A549 (cell line): ENCODE results near the gene SUPT5H.

Experiments used
- CEBPB ChIP-seq, 2 experiments: fragments of >200 bp in 1 of 2; sonication (Bioruptor Twin) in 1 of 2; formaldehyde crosslinking in 1 of 2; IDR thresholded peaks; 2 replicates each; pipeline ENCODE4 v1.6.1; 2012 to 2016
- CHD2 ChIP-seq: fragments of 150-350 bp; IDR thresholded peaks from 2 replicates; pipeline ENCODE4 v1.6.1; 2014; ENCODE audit warnings: low read length; ENCODE audit not compliant: partially characterized antibody
- EP300 ChIP-seq, 2 experiments: fragments of >200 bp; sonication (Bioruptor Twin); formaldehyde crosslinking; IDR thresholded peaks; 2 replicates in 1 of 2; 3 replicates in 1 of 2; pipeline ENCODE4 v1.6.1; 2016 to 2017
- ESRRA ChIP-seq: fragments of 150-350 bp; IDR thresholded peaks from 2 replicates; pipeline ENCODE4 v1.6.1; 2014; ENCODE audit warnings: mild to moderate bottlenecking, low read length, borderline replicate concordance
- MYC ChIP-seq: IDR thresholded peaks from 2 replicates; pipeline ENCODE4 v1.6.1; 2012; ENCODE audit warnings: mild to moderate bottlenecking, inconsistent platforms, low read length, improper control_type of control experiment, borderline replicate concordance
- POLR2A ChIP-seq: IDR thresholded peaks from 2 replicates; pipeline ENCODE4 v1.6.1; 2012; ENCODE audit warnings: mild to moderate bottlenecking, low read length
- RFX5 ChIP-seq: fragments of 450-650 bp; IDR thresholded peaks from 2 replicates; pipeline ENCODE4 v1.7.1; 2014; ENCODE audit warnings: antibody characterized with exemption, mild to moderate bottlenecking, moderate library complexity
- TF ChIP-seq, protein P1 (sequence below): fragments of >200 bp; sonication (Bioruptor Twin); formaldehyde crosslinking; IDR thresholded peaks from 2 replicates; pipeline ENCODE4 v1.6.1; 2016
- TF ChIP-seq, protein P2 (sequence below): fragments of >200 bp; sonication (Bioruptor Twin); formaldehyde crosslinking; IDR thresholded peaks from 3 replicates; pipeline ENCODE4 v1.5.1; 2016
- TF ChIP-seq, protein P3 (sequence below): fragments of 150-350 bp; IDR thresholded peaks from 2 replicates; pipeline ENCODE4 v1.6.1; 2014; ENCODE audit warnings: low read depth, mild to moderate bottlenecking, low read length
- TF ChIP-seq, protein P4 (sequence below): fragments of 450-650 bp; IDR thresholded peaks from 2 replicates; pipeline ENCODE4 v1.6.1; 2014; ENCODE audit warnings: antibody characterized with exemption

DNA sequence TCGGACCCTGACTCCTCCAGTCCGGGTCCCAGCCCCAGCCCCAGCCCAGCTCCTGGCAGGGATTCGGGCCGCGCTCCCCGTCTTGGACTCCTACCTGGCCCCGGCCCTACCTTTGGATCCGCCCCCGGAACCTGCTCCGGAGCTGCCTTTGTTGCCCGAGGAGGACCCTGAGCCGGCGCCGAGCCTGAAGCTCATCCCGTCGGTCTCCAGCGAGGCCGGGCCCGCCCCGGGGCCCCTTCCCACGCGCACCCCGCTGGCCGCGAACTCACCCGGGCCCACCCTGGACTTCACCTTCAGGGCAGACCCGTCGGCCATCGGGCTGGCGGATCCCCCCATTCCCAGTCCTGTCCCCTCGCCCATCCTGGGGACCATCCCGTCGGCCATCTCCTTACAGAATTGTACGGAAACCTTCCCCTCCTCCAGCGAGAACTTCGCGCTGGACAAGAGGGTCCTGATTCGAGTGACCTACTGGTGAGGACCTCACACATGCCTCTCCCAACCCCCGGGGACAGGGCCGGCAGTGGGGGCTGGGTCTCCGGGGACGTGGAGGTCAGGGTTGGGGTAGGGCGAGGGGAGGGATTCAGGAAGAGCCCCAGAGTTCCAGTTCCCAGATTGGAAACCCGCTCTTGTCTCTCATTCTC, 70.3 kb downstream of the SUPT5H start:
- TF ChIP-seq EP300 (IDR thresholded peaks at IDR 0.05) (no peak), MYC (no peak), CHD2 (no peak), CEBPB (IDR thresholded peaks at IDR 0.05) (no peak), ESRRA (no peak), POLR2A (no peak), RFX5 (0 out of 2 replicates have a peak, but pooled peaks have one; percentile 5)
- TF ChIP-seq, protein P1, sequence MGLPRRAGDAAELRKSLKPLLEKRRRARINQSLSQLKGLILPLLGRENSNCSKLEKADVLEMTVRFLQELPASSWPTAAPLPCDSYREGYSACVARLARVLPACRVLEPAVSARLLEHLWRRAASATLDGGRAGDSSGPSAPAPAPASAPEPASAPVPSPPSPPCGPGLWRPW = no peak
- TF ChIP-seq, protein P2, sequence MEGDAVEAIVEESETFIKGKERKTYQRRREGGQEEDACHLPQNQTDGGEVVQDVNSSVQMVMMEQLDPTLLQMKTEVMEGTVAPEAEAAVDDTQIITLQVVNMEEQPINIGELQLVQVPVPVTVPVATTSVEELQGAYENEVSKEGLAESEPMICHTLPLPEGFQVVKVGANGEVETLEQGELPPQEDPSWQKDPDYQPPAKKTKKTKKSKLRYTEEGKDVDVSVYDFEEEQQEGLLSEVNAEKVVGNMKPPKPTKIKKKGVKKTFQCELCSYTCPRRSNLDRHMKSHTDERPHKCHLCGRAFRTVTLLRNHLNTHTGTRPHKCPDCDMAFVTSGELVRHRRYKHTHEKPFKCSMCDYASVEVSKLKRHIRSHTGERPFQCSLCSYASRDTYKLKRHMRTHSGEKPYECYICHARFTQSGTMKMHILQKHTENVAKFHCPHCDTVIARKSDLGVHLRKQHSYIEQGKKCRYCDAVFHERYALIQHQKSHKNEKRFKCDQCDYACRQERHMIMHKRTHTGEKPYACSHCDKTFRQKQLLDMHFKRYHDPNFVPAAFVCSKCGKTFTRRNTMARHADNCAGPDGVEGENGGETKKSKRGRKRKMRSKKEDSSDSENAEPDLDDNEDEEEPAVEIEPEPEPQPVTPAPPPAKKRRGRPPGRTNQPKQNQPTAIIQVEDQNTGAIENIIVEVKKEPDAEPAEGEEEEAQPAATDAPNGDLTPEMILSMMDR = no peak
- TF ChIP-seq, protein P3, sequence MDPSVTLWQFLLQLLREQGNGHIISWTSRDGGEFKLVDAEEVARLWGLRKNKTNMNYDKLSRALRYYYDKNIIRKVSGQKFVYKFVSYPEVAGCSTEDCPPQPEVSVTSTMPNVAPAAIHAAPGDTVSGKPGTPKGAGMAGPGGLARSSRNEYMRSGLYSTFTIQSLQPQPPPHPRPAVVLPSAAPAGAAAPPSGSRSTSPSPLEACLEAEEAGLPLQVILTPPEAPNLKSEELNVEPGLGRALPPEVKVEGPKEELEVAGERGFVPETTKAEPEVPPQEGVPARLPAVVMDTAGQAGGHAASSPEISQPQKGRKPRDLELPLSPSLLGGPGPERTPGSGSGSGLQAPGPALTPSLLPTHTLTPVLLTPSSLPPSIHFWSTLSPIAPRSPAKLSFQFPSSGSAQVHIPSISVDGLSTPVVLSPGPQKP = no peak
- TF ChIP-seq, protein P4, sequence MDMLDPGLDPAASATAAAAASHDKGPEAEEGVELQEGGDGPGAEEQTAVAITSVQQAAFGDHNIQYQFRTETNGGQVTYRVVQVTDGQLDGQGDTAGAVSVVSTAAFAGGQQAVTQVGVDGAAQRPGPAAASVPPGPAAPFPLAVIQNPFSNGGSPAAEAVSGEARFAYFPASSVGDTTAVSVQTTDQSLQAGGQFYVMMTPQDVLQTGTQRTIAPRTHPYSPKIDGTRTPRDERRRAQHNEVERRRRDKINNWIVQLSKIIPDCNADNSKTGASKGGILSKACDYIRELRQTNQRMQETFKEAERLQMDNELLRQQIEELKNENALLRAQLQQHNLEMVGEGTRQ = no peak
